Right ventricle myocardium superior (tissue), 1 donor: ENCODE results near the gene ARHGDIG. TPM values are rescaled to one million over a fixed set of nuclear protein-coding genes. Genes with fewer than 3 reads are reported as not detected.
"Not testable (repeated sequence)": the region's sequence is repeated elsewhere in the genome, so short reads cannot be mapped to it uniquely, and the experiment has no call there.

Experiments used
- ATAC-seq: fragments of 200-7000 bp; cut with Tn5 transposase; one replicate; pipeline ENCODE4 v1.9.1; 2020; ENCODE audit warnings: mild to moderate bottlenecking; ENCODE audit not compliant: poor library complexity
- DNase-seq: peaks from one replicate; pipeline ENCODE4 v3.0.0-alpha.2; 2020
- intact Hi-C: fragments of 100-400 bp; cut with DNase I; formaldehyde crosslinking; loops from one replicate; pipeline ENCODE4 v1.11.2; 2022
- long read RNA-seq: library from polyadenylated mRNA; unstranded; transcript quantifications from one replicate; pipeline ENCODE4 v2.0.0, GENCODE V29; 2021
- total RNA-seq: library from RNA; stranded (reverse); fragmentation: NEBNext Ultra II Directional; extraction: Animal tissue kit (Norgen Biotek cat#: 25700); gene quantifications from one replicate; pipeline ENCODE4 v1.2.1, GENCODE V29; 2021
- donor health status: DM: no; HTN: yes; CAD: no; lungs with severe emphysema.

The ARHGDIG gene
- 9.3 TPM for total RNA-seq
- long read RNA-seq, transcript ARHGDIG-201 (6 exons, 949 nt) = major isoform, 22 of 23 reads
- long read RNA-seq, partial matches to known transcripts = 0 of 23 reads
- long read RNA-seq, other reads (novel, unspliced or antisense) = 1 of 23 reads

GRCh38 chr16:280552-280951, at the start of gene ARHGDIG:
Gene ARHGDIG (plus strand): TSS chr16:280591. CDS start chr16:280681, 90 bp downstream.
- intact Hi-C loops = no loop called here
- ATAC-seq (no peak), DNase-seq (no peak)

- intact Hi-C loops = no loop called here
- no peak for ATAC-seq
- no peak for DNase-seq
Observed at GRCh38 chr16:230949-231348, 49.4 kb upstream of the ARHGDIG start.

GRCh38 chr16:234468-235305, 45.7 kb upstream of the ARHGDIG start, which contains the start of gene FAM234A:
Gene FAM234A (plus strand): TSS chr16:234821. CDS start chr16:254414, 19,593 bp downstream.
- ATAC-seq (peak; percentile 97), DNase-seq (peak; percentile 95)
- intact Hi-C loops = no loop called here

GRCh38 chr16:239948-240277, 40.5 kb upstream of the ARHGDIG start:
- peak; percentile 20 for ATAC-seq
- no peak for DNase-seq
- intact Hi-C loops = no loop called here

GRCh38 chr16:240559-240958, 39.8 kb upstream of the ARHGDIG start:
- no peak for DNase-seq
- ATAC-seq = no peak
- intact Hi-C loops = no loop called here

- DNase-seq (no peak), ATAC-seq (no peak)
- intact Hi-C loops = no loop called here
Observed at GRCh38 chr16:242281-242680, 38.1 kb upstream of the ARHGDIG start.

- DNase-seq (no peak), ATAC-seq (no peak)
- intact Hi-C loops = no loop called here
Observed at GRCh38 chr16:243348-243747, 37.0 kb upstream of the ARHGDIG start.

GRCh38 chr16:245105-245504, 35.3 kb upstream of the ARHGDIG start:
- intact Hi-C loops = no loop called here
- ATAC-seq (no peak), DNase-seq (peak; percentile 20)

- no peak for ATAC-seq
- DNase-seq = no peak
- intact Hi-C loops = no loop called here
Observed at GRCh38 chr16:247027-247426, 33.4 kb upstream of the ARHGDIG start.

- ATAC-seq (no peak), DNase-seq (peak; percentile 32)
- intact Hi-C loops = no loop called here
Observed at GRCh38 chr16:249431-249830, 31.0 kb upstream of the ARHGDIG start.

GRCh38 chr16:252366-253337, 27.7 kb upstream of the ARHGDIG start:
- intact Hi-C loops = no loop called here
- peak; percentile 55 for ATAC-seq
- DNase-seq = peak; percentile 24

GRCh38 chr16:253833-254232, 26.6 kb upstream of the ARHGDIG start:
- ATAC-seq = no peak
- intact Hi-C loops = no loop called here

GRCh38 chr16:254461-254860, 25.9 kb upstream of the ARHGDIG start:
- ATAC-seq (no peak), DNase-seq (no peak)
- intact Hi-C loops = no loop called here

More at GRCh38 chr16:253833-254232, 26.6 kb upstream of the ARHGDIG start:
- no peak for DNase-seq

- DNase-seq = no peak
- intact Hi-C loops = no loop called here
- no peak for ATAC-seq
Observed at GRCh38 chr16:255183-255582, 25.2 kb upstream of the ARHGDIG start.

- DNase-seq, intact Hi-C loops, ATAC-seq: not testable (repeated sequence)
Observed at GRCh38 chr16:258091-258490, 22.3 kb upstream of the ARHGDIG start.

GRCh38 chr16:259226-259625, 21.2 kb upstream of the ARHGDIG start:
- DNase-seq (no peak), ATAC-seq (no peak)
- intact Hi-C loops = no loop called here

GRCh38 chr16:259814-260253, 20.6 kb upstream of the ARHGDIG start:
- intact Hi-C loops = no loop called here
- ATAC-seq (no peak), DNase-seq (no peak)

- ATAC-seq (no peak), DNase-seq (no peak)
- intact Hi-C loops = no loop called here
Observed at GRCh38 chr16:260326-260725, 20.1 kb upstream of the ARHGDIG start.

GRCh38 chr16:261031-261691, 19.2 kb upstream of the ARHGDIG start:
- no peak for ATAC-seq
- DNase-seq = no peak
- intact Hi-C loops = no loop called here
